PC-9 (cell line): ENCODE measurements around the gene CTNND2.

Source experiments
- EZH2 ChIP-seq: fragments of 200-600 bp; sonication (generic); IDR thresholded peaks from 2 replicates; pipeline ENCODE4 v1.8.0; 2017; ENCODE audit warnings: antibody characterized with exemption, low read depth
- TF ChIP-seq, protein P1 (sequence below): fragments of 200-600 bp; sonication (generic); conservative IDR thresholded peaks from 2 replicates; pipeline ENCODE4 v1.6.1; 2017; ENCODE audit warnings: mixed run types, antibody characterized with exemption, mild to moderate bottlenecking, moderate library complexity

DNA sequence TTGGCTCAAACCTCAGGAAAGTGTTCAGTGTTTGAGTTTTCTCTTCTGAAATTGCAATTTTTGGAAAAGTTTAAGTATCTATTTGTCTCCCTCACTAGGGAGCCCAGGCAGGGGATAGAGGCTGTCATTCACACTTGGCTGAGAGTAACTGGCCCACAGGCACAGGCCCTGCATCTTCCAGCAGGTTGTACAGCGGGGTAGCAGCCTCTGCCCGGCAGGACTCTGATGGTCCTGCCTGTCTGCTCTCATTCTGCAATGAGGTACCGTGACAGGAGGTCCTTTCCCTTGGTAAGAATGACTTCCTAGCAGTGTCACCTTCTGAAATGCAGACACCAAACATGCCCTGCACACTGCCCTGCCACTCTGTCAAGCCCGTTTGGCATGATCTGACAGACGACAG lies 860.4 kb downstream of the CTNND2 start:
- TF ChIP-seq, protein P1, sequence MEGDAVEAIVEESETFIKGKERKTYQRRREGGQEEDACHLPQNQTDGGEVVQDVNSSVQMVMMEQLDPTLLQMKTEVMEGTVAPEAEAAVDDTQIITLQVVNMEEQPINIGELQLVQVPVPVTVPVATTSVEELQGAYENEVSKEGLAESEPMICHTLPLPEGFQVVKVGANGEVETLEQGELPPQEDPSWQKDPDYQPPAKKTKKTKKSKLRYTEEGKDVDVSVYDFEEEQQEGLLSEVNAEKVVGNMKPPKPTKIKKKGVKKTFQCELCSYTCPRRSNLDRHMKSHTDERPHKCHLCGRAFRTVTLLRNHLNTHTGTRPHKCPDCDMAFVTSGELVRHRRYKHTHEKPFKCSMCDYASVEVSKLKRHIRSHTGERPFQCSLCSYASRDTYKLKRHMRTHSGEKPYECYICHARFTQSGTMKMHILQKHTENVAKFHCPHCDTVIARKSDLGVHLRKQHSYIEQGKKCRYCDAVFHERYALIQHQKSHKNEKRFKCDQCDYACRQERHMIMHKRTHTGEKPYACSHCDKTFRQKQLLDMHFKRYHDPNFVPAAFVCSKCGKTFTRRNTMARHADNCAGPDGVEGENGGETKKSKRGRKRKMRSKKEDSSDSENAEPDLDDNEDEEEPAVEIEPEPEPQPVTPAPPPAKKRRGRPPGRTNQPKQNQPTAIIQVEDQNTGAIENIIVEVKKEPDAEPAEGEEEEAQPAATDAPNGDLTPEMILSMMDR, result no peak
- no peak for TF ChIP-seq EZH2
